Transverse colon (tissue), 4 donors: ENCODE results near the gene ATG9A. TPM values are rescaled to one million over a fixed set of nuclear protein-coding genes. Genes with fewer than 3 reads are reported as not detected.

Experiments used
- DNase-seq: peaks from one replicate; pipeline ENCODE4 v3.0.0-alpha.2; 2019
- H3K27ac ChIP-seq, 4 donors: fragments of 200-600 bp; sonication (generic); 2 replicates each; pipeline ENCODE4 v1.5.1; 2016 to 2018; ENCODE audit warnings: inconsistent platforms in 4 of 4
- H3K27me3 ChIP-seq: fragments of 200-600 bp; sonication (generic); 2 replicates; pipeline ENCODE4 v1.5.1; 2017; ENCODE audit warnings: inconsistent platforms
- H3K36me3 ChIP-seq, 4 donors: fragments of 200-600 bp; sonication (generic); 2 replicates each; pipeline ENCODE4 v1.5.1; 2017 to 2019; ENCODE audit warnings: inconsistent platforms in 4 of 4
- H3K4me1 ChIP-seq, 4 donors: fragments of 200-600 bp; sonication (generic); 2 replicates each; pipeline ENCODE4 v1.5.1; 2017 to 2020; ENCODE audit warnings: inconsistent platforms in 4 of 4
- H3K4me3 ChIP-seq, 4 donors: fragments of 200-600 bp; sonication (generic); 1 replicate in 1 of 4; 2 replicates in 3 of 4; pipeline versions ENCODE4 v1.5.1 to v1.6.1; 2017 to 2019; ENCODE audit warnings: inconsistent platforms in 4 of 4
- H3K9me3 ChIP-seq, 2 donors: fragments of 200-600 bp; sonication (generic); 2 replicates each; pipeline ENCODE4 v1.5.1; 2017 to 2019; ENCODE audit warnings: inconsistent platforms in 2 of 2
- EP300 ChIP-seq: sonication (generic); formaldehyde crosslinking; IDR thresholded peaks from one replicate; pipeline ENCODE4 v1.6.1; 2017; ENCODE audit warnings: antibody characterized with exemption, low read depth
- POLR2A ChIP-seq: fragments of 450-650 bp; IDR thresholded peaks from one replicate; pipeline ENCODE4 v1.6.1; 2016; ENCODE audit warnings: antibody characterized with exemption, mild to moderate bottlenecking, moderate library complexity
- POLR2AphosphoS5 ChIP-seq, 3 donors: sonication (generic); formaldehyde crosslinking; IDR thresholded peaks; one replicate each; pipeline ENCODE4 v1.6.1; 2016; ENCODE audit warnings: antibody characterized with exemption in 3 of 3
- WGBS, 2 donors: methylation state at CpG; one replicate each; pipeline ENCODE4 v1.1.5; 2018; ENCODE audit warnings: low coverage in 1 of 2; 5-methylcytosine and 5-hydroxymethylcytosine counted together
- in situ Hi-C, 4 donors: fragments of 200-750 bp; cut with MboI; loops; one replicate each; pipeline versions ENCODE4 v1.15.0 to v1.15.1; 2017; ENCODE audit warnings: low sequenced_read_pairs in 3 of 4, low pct_ligation_motif_present in 1 of 4, low pct_unique_long_range_greater_than_20kb in 1 of 4
- intact Hi-C: fragments of 100-400 bp; cut with DNase I; formaldehyde crosslinking; loops from one replicate; pipeline ENCODE4 v1.15.1; 2023; ENCODE audit warnings: low total_unique reads
- total RNA-seq, 4 donors: library from RNA; depleted of rRNA; stranded (reverse); fragments of >200 nt; gene quantifications; one replicate each; pipeline ENCODE4 v1.1.0, GENCODE V29; 2016
- TF ChIP-seq, protein P1 (sequence below), 5 experiments: fragments of 200-600 bp in 3 of 5; fragments of 450-650 bp in 2 of 5; sonication (generic) in 3 of 5; IDR thresholded peaks; 1 replicate in 2 of 5; 2 replicates in 3 of 5; pipeline ENCODE4 v1.5.1; 2016 to 2017; ENCODE audit warnings: antibody characterized with exemption in 5 of 5, inconsistent platforms in 3 of 5, mild to moderate bottlenecking in 2 of 5, moderate library complexity in 1 of 5

ATG9A gene
- total RNA-seq, 4 donors from 2014 or later = 73.2 to 243 (median 82.7) TPM

DNA sequence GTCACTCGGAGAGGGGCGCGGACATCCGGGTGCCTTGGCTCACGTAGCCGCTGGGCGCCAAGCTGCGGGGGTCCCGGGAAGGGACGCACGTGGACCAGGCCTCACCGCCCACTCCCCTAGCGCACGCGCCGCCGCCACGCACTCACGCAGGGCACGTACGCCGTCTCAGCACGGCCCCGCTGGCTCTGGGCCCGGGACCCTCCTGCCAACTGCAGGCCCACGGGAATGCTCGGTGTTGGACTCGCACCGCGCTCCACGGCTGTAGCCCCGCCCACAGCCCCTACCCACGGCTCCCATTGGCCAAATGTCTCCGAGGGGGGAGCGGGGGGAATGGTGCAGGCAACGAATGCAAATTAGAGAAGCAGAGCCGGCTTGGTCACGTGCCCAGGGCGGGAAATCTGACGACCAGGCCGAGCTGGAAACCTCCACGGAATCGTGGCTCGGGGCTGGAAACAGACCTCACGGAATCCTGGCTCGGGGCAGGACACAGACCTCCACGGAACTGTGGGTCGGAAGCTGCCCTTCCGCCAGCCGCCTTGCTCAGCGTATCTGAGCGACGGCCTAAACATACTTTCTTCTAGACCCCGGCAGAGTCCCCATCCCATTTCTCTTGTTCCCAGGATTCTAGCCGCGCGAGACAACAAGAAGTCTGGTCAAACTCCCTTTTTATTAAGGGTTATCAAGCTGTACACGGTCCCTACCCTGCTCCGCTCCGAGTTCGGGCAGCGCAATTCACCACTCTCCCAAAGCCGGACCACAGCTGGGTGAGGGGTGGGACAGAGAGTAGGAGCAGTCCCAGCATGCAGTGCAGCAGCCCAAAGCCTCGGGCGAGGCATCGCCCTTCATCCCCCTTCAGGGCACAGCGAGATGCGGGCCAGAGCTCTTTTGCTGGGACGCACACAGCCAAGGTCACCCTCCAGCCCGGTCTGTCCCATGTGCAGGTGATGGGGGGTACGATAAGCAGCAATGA lies 10.4 kb downstream of the ATG9A start, which contains the start of gene ABCB6:
Gene ABCB6, minus strand, starts transcription at position 227 of the 970 bp plus-strand sequence. CDS start 285 bp downstream, outside the sequence.
- peak; percentile 96 for DNase-seq
- H3K27me3 ChIP-seq = no peaks in the 10 kb centered on the region
- intact Hi-C loops (no loop called here), in situ Hi-C loops (loop anchor here in 1 of 4 donors (10.0 kb wide), 1 partner anchor 54 kb away; the partner anchor contains the start of gene NHEJ1)
- peaks cover 19 to 37% (median 30%) of the 10 kb centered on the region in 4 donors for H3K4me1 ChIP-seq
- H3K9me3 ChIP-seq = no peaks in the 10 kb centered on the region
- peaks cover 0 to 40% (median 15%) of the 10 kb centered on the region in 4 donors for H3K36me3 ChIP-seq
- 47% methylated on average over 35 of the region's 71 CpGs; no CpG with 5 or more reads in 1 of the 2 donors for WGBS, 2 donors
- peak within 1 kb of the TSS; percentile 36 to 59 (median 50) for H3K4me3 ChIP-seq
- H3K27ac ChIP-seq = peak within 1 kb of the TSS; percentile 90 to 98 (median 95)
- TF ChIP-seq POLR2A (peak; percentile 60), POLR2AphosphoS5 (IDR thresholded peaks at IDR 0.05) (peak; percentile 79 to 83 (median 82))
- TF ChIP-seq, protein P1, sequence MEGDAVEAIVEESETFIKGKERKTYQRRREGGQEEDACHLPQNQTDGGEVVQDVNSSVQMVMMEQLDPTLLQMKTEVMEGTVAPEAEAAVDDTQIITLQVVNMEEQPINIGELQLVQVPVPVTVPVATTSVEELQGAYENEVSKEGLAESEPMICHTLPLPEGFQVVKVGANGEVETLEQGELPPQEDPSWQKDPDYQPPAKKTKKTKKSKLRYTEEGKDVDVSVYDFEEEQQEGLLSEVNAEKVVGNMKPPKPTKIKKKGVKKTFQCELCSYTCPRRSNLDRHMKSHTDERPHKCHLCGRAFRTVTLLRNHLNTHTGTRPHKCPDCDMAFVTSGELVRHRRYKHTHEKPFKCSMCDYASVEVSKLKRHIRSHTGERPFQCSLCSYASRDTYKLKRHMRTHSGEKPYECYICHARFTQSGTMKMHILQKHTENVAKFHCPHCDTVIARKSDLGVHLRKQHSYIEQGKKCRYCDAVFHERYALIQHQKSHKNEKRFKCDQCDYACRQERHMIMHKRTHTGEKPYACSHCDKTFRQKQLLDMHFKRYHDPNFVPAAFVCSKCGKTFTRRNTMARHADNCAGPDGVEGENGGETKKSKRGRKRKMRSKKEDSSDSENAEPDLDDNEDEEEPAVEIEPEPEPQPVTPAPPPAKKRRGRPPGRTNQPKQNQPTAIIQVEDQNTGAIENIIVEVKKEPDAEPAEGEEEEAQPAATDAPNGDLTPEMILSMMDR (IDR thresholded peaks at IDR 0.05) = no peak

DNA sequence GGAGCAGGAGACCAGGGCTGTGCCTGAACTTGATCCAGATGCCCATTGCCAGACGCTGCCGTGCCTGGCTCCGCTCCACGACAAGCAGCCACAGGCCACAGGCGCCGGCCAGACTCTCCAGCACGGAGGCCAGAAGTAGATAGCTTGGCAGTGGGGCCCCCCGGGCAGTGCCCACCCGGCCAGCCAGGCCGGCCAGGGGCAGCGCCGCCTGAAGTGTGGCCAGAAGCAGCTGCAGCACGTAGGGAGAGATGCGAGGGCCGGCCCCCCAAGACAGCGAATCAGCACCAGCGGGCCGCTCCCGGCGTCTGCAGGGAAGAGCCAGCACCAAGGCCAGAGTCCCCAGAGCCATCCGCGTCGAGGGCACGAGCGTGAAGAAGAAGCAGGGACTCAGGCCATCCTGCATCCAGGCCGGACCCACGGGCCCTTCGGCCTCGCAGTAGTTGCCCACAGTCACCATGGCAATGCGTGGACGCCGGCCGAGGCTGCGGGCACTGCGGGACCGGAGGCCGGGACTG lies 11.2 kb downstream of the ATG9A start:
- in situ Hi-C loops (loop anchor here in 1 of 4 donors (10.0 kb wide), 1 partner anchor 53 kb away; the partner anchor contains the start of gene NHEJ1), intact Hi-C loops (no loop called here)
- 6% methylated on average over 20 of the region's 37 CpGs; no CpG with 5 or more reads in 1 of the 2 donors for WGBS, 2 donors
- Histone ChIP-seq H3K27me3 (no peaks in the 10 kb centered on the region), H3K27ac (peak overlapping the region; percentile 90 to 98 (median 95)), H3K4me3 (peak overlapping the region; percentile 36 to 59 (median 50)), H3K4me1 (peaks cover 19 to 37% (median 30%) of the 10 kb centered on the region in 4 donors), H3K9me3 (no peaks in the 10 kb centered on the region), H3K36me3 (peaks cover 0 to 35% (median 12%) of the 10 kb centered on the region in 4 donors)
- peak; percentile 70 for DNase-seq
- TF ChIP-seq POLR2A (peak; percentile 27), EP300 (no peak)

- no peaks in the 10 kb centered on the region for H3K27me3 ChIP-seq
- H3K4me3 ChIP-seq = no peak overlapping the region
- no peaks in the 10 kb centered on the region for H3K9me3 ChIP-seq
- intact Hi-C loops = no loop called here
- no peak for DNase-seq
- peaks cover 0 to 18% (median 4%) of the 10 kb centered on the region in 4 donors for H3K36me3 ChIP-seq
- TF ChIP-seq EP300 (no peak), POLR2AphosphoS5 (IDR thresholded peaks at IDR 0.05) (no peak), POLR2A (no peak)
- TF ChIP-seq, protein P1 (IDR thresholded peaks at IDR 0.05) = no peak
- peaks cover 19 to 37% (median 30%) of the 10 kb centered on the region in 4 donors for H3K4me1 ChIP-seq
- 88 to 100% methylated on average over 1 to 6 of the region's 6 CpGs for WGBS, 2 donors
- peak overlapping the region in 3 of 4 donors; percentile 90 to 96 (median 94) for H3K27ac ChIP-seq
- in situ Hi-C loops = loop anchor here in 1 of 4 donors (10.0 kb wide), 1 partner anchor 52 kb away; the partner anchor contains the start of gene NHEJ1
Measured at GRCh38 chr2:219216535-219216915, 12.9 kb downstream of the ATG9A start.

DNA sequence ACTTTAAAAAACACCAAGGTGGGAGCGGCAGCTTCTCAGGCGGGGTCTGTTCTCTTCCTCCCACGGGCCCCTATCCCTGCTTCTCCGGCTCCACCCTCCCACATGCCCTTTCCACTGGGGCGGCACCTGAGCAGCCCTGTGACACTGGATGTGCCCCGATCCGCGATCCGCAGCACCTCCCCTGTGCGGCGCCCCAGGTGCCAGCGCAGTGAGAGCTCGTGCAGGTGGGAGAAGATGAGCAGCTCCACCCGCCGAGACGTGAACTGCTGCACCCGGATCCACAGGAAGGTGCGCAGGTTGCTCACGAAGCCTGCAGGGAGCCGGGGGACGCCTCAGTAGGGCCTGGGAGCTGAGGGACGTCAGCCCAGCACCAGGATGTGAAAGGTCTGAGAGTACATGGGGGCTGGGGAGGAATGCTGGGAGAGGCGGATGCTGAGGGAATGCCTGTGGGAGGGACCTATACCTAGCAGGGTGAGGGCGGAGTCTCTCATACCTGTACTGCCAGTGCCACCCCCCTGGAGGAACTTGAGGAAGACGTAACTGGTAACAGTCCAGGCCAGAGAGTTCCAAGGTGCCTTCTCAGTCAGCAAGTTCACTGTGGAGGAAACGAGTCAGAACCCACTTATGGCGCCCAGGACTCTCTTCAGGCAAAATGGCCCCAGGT lies 13.4 kb downstream of the ATG9A start:
- intact Hi-C loops = no loop called here
- Histone ChIP-seq H3K27ac (no peak overlapping the region), H3K36me3 (peaks cover 0 to 13% (median 3%) of the 10 kb centered on the region in 4 donors), H3K4me3 (no peak overlapping the region), H3K9me3 (no peaks in the 10 kb centered on the region), H3K4me1 (peaks cover 19 to 37% (median 30%) of the 10 kb centered on the region in 4 donors), H3K27me3 (no peaks in the 10 kb centered on the region)
- 93% methylated on average over 27 of the region's 27 CpGs; no CpG with 5 or more reads in 1 of the 2 donors for WGBS, 2 donors
- DNase-seq = no peak
- in situ Hi-C loops = loop anchor here in 1 of 4 donors (10.0 kb wide), 1 partner anchor 51 kb away; the partner anchor contains the start of gene NHEJ1
- TF ChIP-seq, protein P1 (IDR thresholded peaks at IDR 0.05) = no peak
- TF ChIP-seq POLR2A = no peak
- TF ChIP-seq POLR2AphosphoS5 (IDR thresholded peaks at IDR 0.05) = no peak
- TF ChIP-seq EP300 = no peak
